Measurements from ENCODE around the gene SCN1B. TPM values are rescaled to one million over a fixed set of nuclear protein-coding genes. Genes with fewer than 3 reads are reported as not detected.

The SCN1B gene
- polyA plus RNA-seq, 1 donor = 0.96 TPM

GRCh38 chr19:35017507-35017906 lies 12.8 kb upstream of the SCN1B start:
- Histone ChIP-seq H3K4me1 (ENCODE audit: control insufficient read depth, insufficient read depth, low read length) (no peaks in the 10 kb centered on the region), H3K4me3 (ENCODE audit: low read length) (no peak overlapping the region), H3K27ac (ENCODE audit: low read length) (no peak overlapping the region), H3K9me3 (ENCODE audit: control insufficient read depth, low read depth, low read length) (peaks cover 2% of the 10 kb centered on the region), H3K36me3 (ENCODE audit: control insufficient read depth, insufficient read depth, low read length) (peaks cover 80% of the 10 kb centered on the region), H3K27me3 (ENCODE audit: control insufficient read depth, insufficient read depth, low read length) (no peaks in the 10 kb centered on the region)
- WGBS (ENCODE audit: insufficient coverage, low lambda C conversion rate) = no CpG with 5 or more reads among the region's 3 CpGs
- no peak for DNase-seq

- WGBS (ENCODE audit: insufficient coverage, low lambda C conversion rate) = no CpG with 5 or more reads among the region's 4 CpGs
- Histone ChIP-seq H3K4me1 (ENCODE audit: control insufficient read depth, insufficient read depth, low read length) (no peaks in the 10 kb centered on the region), H3K4me3 (ENCODE audit: low read length) (no peak overlapping the region), H3K27me3 (ENCODE audit: control insufficient read depth, insufficient read depth, low read length) (no peaks in the 10 kb centered on the region), H3K9me3 (ENCODE audit: control insufficient read depth, low read depth, low read length) (peaks cover 2% of the 10 kb centered on the region), H3K27ac (ENCODE audit: low read length) (no peak overlapping the region), H3K36me3 (ENCODE audit: control insufficient read depth, insufficient read depth, low read length) (peaks cover 84% of the 10 kb centered on the region)
- no peak for DNase-seq
These were observed 11.9 kb upstream of the SCN1B start for GRCh38 chr19:35018379-35018778.

GRCh38 chr19:35019144-35019543 lies 11.1 kb upstream of the SCN1B start:
- Histone ChIP-seq H3K4me1 (ENCODE audit: control insufficient read depth, insufficient read depth, low read length) (no peaks in the 10 kb centered on the region), H3K27ac (ENCODE audit: low read length) (no peak overlapping the region), H3K9me3 (ENCODE audit: control insufficient read depth, low read depth, low read length) (peaks cover 2% of the 10 kb centered on the region), H3K36me3 (ENCODE audit: control insufficient read depth, insufficient read depth, low read length) (peaks cover 84% of the 10 kb centered on the region), H3K4me3 (ENCODE audit: low read length) (no peak overlapping the region), H3K27me3 (ENCODE audit: control insufficient read depth, insufficient read depth, low read length) (no peaks in the 10 kb centered on the region)
- WGBS (ENCODE audit: insufficient coverage, low lambda C conversion rate) = no CpG with 5 or more reads among the region's 22 CpGs
- no peak for DNase-seq

- Histone ChIP-seq H3K4me3 (ENCODE audit: low read length) (no peak overlapping the region), H3K4me1 (ENCODE audit: control insufficient read depth, insufficient read depth, low read length) (no peaks in the 10 kb centered on the region), H3K27me3 (ENCODE audit: control insufficient read depth, insufficient read depth, low read length) (no peaks in the 10 kb centered on the region), H3K9me3 (ENCODE audit: control insufficient read depth, low read depth, low read length) (peaks cover 2% of the 10 kb centered on the region), H3K27ac (ENCODE audit: low read length) (no peak overlapping the region), H3K36me3 (ENCODE audit: control insufficient read depth, insufficient read depth, low read length) (peaks cover 80% of the 10 kb centered on the region)
- no CpG with 5 or more reads among the region's 10 CpGs for WGBS (ENCODE audit: insufficient coverage, low lambda C conversion rate)
- DNase-seq = no peak
These were observed 9.3 kb upstream of the SCN1B start for GRCh38 chr19:35021016-35021415.

- peaks cover 82% of the 10 kb centered on the region for H3K36me3 ChIP-seq (ENCODE audit: control insufficient read depth, insufficient read depth, low read length)
- no CpG with 5 or more reads among the region's 25 CpGs for WGBS (ENCODE audit: insufficient coverage, low lambda C conversion rate)
- no peaks in the 10 kb centered on the region for H3K4me1 ChIP-seq (ENCODE audit: control insufficient read depth, insufficient read depth, low read length)
- no peak overlapping the region for H3K4me3 ChIP-seq (ENCODE audit: low read length)
- no peak overlapping the region for H3K27ac ChIP-seq (ENCODE audit: low read length)
- DNase-seq = no peak
- no peaks in the 10 kb centered on the region for H3K27me3 ChIP-seq (ENCODE audit: control insufficient read depth, insufficient read depth, low read length)
- peaks cover 2% of the 10 kb centered on the region for H3K9me3 ChIP-seq (ENCODE audit: control insufficient read depth, low read depth, low read length)
These were observed 8.7 kb upstream of the SCN1B start for GRCh38 chr19:35021596-35021995.

GRCh38 chr19:35022460-35022859 lies 7.8 kb upstream of the SCN1B start:
- no peak for DNase-seq
- Histone ChIP-seq H3K9me3 (ENCODE audit: control insufficient read depth, low read depth, low read length) (peaks cover 2% of the 10 kb centered on the region), H3K4me3 (ENCODE audit: low read length) (no peak overlapping the region), H3K27ac (ENCODE audit: low read length) (no peak overlapping the region), H3K36me3 (ENCODE audit: control insufficient read depth, insufficient read depth, low read length) (peaks cover 84% of the 10 kb centered on the region), H3K4me1 (ENCODE audit: control insufficient read depth, insufficient read depth, low read length) (no peaks in the 10 kb centered on the region), H3K27me3 (ENCODE audit: control insufficient read depth, insufficient read depth, low read length) (no peaks in the 10 kb centered on the region)
- WGBS (ENCODE audit: insufficient coverage, low lambda C conversion rate) = no CpG with 5 or more reads among the region's 14 CpGs

- Histone ChIP-seq H3K36me3 (ENCODE audit: control insufficient read depth, insufficient read depth, low read length) (peaks cover 83% of the 10 kb centered on the region), H3K27me3 (ENCODE audit: control insufficient read depth, insufficient read depth, low read length) (no peaks in the 10 kb centered on the region), H3K9me3 (ENCODE audit: control insufficient read depth, low read depth, low read length) (peaks cover 2% of the 10 kb centered on the region), H3K4me3 (ENCODE audit: low read length) (no peak overlapping the region), H3K27ac (ENCODE audit: low read length) (no peak overlapping the region), H3K4me1 (ENCODE audit: control insufficient read depth, insufficient read depth, low read length) (no peaks in the 10 kb centered on the region)
- DNase-seq = no peak
- no CpG with 5 or more reads among the region's 19 CpGs for WGBS (ENCODE audit: insufficient coverage, low lambda C conversion rate)
These were observed 6.8 kb upstream of the SCN1B start for GRCh38 chr19:35023428-35023827.

- Histone ChIP-seq H3K9me3 (ENCODE audit: control insufficient read depth, low read depth, low read length) (peaks cover 2% of the 10 kb centered on the region), H3K4me1 (ENCODE audit: control insufficient read depth, insufficient read depth, low read length) (no peaks in the 10 kb centered on the region), H3K4me3 (ENCODE audit: low read length) (no peak overlapping the region), H3K36me3 (ENCODE audit: control insufficient read depth, insufficient read depth, low read length) (peaks cover 76% of the 10 kb centered on the region), H3K27ac (ENCODE audit: low read length) (no peak overlapping the region), H3K27me3 (ENCODE audit: control insufficient read depth, insufficient read depth, low read length) (no peaks in the 10 kb centered on the region)
- DNase-seq = no peak
- no CpG with 5 or more reads among the region's 6 CpGs for WGBS (ENCODE audit: insufficient coverage, low lambda C conversion rate)
These were observed 6.2 kb upstream of the SCN1B start for GRCh38 chr19:35024095-35024494.

- no CpG with 5 or more reads among the region's 21 CpGs for WGBS (ENCODE audit: insufficient coverage, low lambda C conversion rate)
- no peak for DNase-seq
- H3K27me3 ChIP-seq (ENCODE audit: control insufficient read depth, insufficient read depth, low read length) = peaks cover 9% of the 10 kb centered on the region
- no peak overlapping the region for H3K27ac ChIP-seq (ENCODE audit: low read length)
- no peaks in the 10 kb centered on the region for H3K4me1 ChIP-seq (ENCODE audit: control insufficient read depth, insufficient read depth, low read length)
- H3K9me3 ChIP-seq (ENCODE audit: control insufficient read depth, low read depth, low read length) = no peaks in the 10 kb centered on the region
- no peak overlapping the region for H3K4me3 ChIP-seq (ENCODE audit: low read length)
- H3K36me3 ChIP-seq (ENCODE audit: control insufficient read depth, insufficient read depth, low read length) = peaks cover 63% of the 10 kb centered on the region
These were observed 4.3 kb upstream of the SCN1B start for GRCh38 chr19:35025969-35026368.

- Histone ChIP-seq H3K27ac (ENCODE audit: low read length) (no peak overlapping the region), H3K9me3 (ENCODE audit: control insufficient read depth, low read depth, low read length) (no peaks in the 10 kb centered on the region), H3K27me3 (ENCODE audit: control insufficient read depth, insufficient read depth, low read length) (peaks cover 13% of the 10 kb centered on the region), H3K4me1 (ENCODE audit: control insufficient read depth, insufficient read depth, low read length) (no peaks in the 10 kb centered on the region), H3K36me3 (ENCODE audit: control insufficient read depth, insufficient read depth, low read length) (peaks cover 58% of the 10 kb centered on the region), H3K4me3 (ENCODE audit: low read length) (no peak overlapping the region)
- no CpG with 5 or more reads among the region's 6 CpGs for WGBS (ENCODE audit: insufficient coverage, low lambda C conversion rate)
- no peak for DNase-seq
These were observed 3.9 kb upstream of the SCN1B start for GRCh38 chr19:35026418-35026817.

- WGBS (ENCODE audit: insufficient coverage, low lambda C conversion rate) = 71% methylated on average over 1 of the region's 8 CpGs
These were observed 3.3 kb upstream of the SCN1B start for GRCh38 chr19:35027009-35027408.

More at GRCh38 chr19:35027009-35027408, 3.3 kb upstream of the SCN1B start:
- Histone ChIP-seq H3K36me3 (ENCODE audit: control insufficient read depth, insufficient read depth, low read length) (peaks cover 52% of the 10 kb centered on the region), H3K27me3 (ENCODE audit: control insufficient read depth, insufficient read depth, low read length) (peaks cover 19% of the 10 kb centered on the region), H3K4me1 (ENCODE audit: control insufficient read depth, insufficient read depth, low read length) (no peaks in the 10 kb centered on the region), H3K9me3 (ENCODE audit: control insufficient read depth, low read depth, low read length) (no peaks in the 10 kb centered on the region), H3K27ac (ENCODE audit: low read length) (no peak overlapping the region), H3K4me3 (ENCODE audit: low read length) (no peak overlapping the region)
- DNase-seq = no peak
